PC-9 (cell line): Measurements from ENCODE around the gene RLN3.
"Not testable (repeated sequence)": the region's sequence is repeated elsewhere in the genome, so short reads cannot be mapped to it uniquely, and the experiment has no call there.

Source experiments
- CTCF ChIP-seq: fragments of 200-600 bp; sonication (generic); conservative IDR thresholded peaks from 2 replicates; pipeline ENCODE4 v1.6.1; 2017; ENCODE audit warnings: mixed run types, antibody characterized with exemption, mild to moderate bottlenecking, moderate library complexity
- EZH2 ChIP-seq: fragments of 200-600 bp; sonication (generic); IDR thresholded peaks from 2 replicates; pipeline ENCODE4 v1.8.0; 2017; ENCODE audit warnings: antibody characterized with exemption, low read depth

GRCh38 chr19:14047866-14048265, 19.9 kb downstream of the RLN3 start:
- not testable (repeated sequence) for TF ChIP-seq CTCF, EZH2
